MM.1S (cell line): ENCODE data around the gene CYP4V2.

Experiments
- DNase-seq: peaks from one replicate; pipeline ENCODE4 v3.0.0-alpha.2; 2015
- H2AFZ ChIP-seq: fragments of 300-600 bp; sonication (generic); 2 replicates; pipeline ENCODE4 v1.6.0; 2016; ENCODE audit warnings: antibody characterized with exemption, low read length
- H3F3A ChIP-seq: fragments of 300-600 bp; sonication (generic); 2 replicates; pipeline ENCODE4 v1.6.1; 2016; ENCODE audit warnings: mild to moderate bottlenecking, antibody characterized with exemption, low read length, moderate library complexity, mixed read lengths; ENCODE audit not compliant: insufficient read depth
- H3K27ac ChIP-seq: fragments of 300-600 bp; sonication (generic); 2 replicates; pipeline ENCODE4 v1.5.1; 2016; ENCODE audit warnings: mild to moderate bottlenecking, low read length
- H3K27me3 ChIP-seq: fragments of 300-600 bp; sonication (generic); replicated peaks from 2 replicates; pipeline ENCODE4 v1.6.0; 2016; ENCODE audit warnings: low read length; ENCODE audit not compliant: insufficient read depth
- H3K36me3 ChIP-seq: fragments of 300-600 bp; sonication (generic); replicated peaks from 2 replicates; pipeline ENCODE4 v1.6.1; 2016; ENCODE audit warnings: mild to moderate bottlenecking, low read length, mixed read lengths; ENCODE audit not compliant: insufficient read depth
- H3K4me1 ChIP-seq: fragments of 300-600 bp; sonication (generic); 2 replicates; pipeline ENCODE4 v1.6.1; 2016; ENCODE audit warnings: low read length, mixed read lengths
- H3K4me2 ChIP-seq: fragments of 300-600 bp; sonication (generic); 2 replicates; pipeline ENCODE4 v1.6.0; 2016; ENCODE audit warnings: low read depth, low read length
- H3K4me3 ChIP-seq: fragments of 300-600 bp; sonication (generic); 2 replicates; pipeline ENCODE4 v1.5.1; 2016; ENCODE audit warnings: low read length, mixed read lengths
- H3K79me2 ChIP-seq: fragments of 300-600 bp; sonication (generic); 2 replicates; pipeline ENCODE4 v1.6.1; 2016; ENCODE audit warnings: mixed run types, low read length, mixed read lengths
- H3K9ac ChIP-seq: fragments of 300-600 bp; sonication (generic); 2 replicates; pipeline ENCODE4 v1.6.1; 2016; ENCODE audit warnings: low read length, mixed read lengths
- H3K9me2 ChIP-seq: fragments of 300-600 bp; sonication (generic); replicated peaks from 2 replicates; pipeline ENCODE4 v1.6.1; 2016; ENCODE audit warnings: mild to moderate bottlenecking, low read length, mixed read lengths; ENCODE audit not compliant: insufficient read depth
- H3K9me3 ChIP-seq: fragments of 300-600 bp; sonication (generic); replicated peaks from 2 replicates; pipeline ENCODE4 v1.6.1; 2016; ENCODE audit warnings: mild to moderate bottlenecking, low read length, mixed read lengths; ENCODE audit not compliant: insufficient read depth
- H4K20me1 ChIP-seq: fragments of 300-600 bp; sonication (generic); 2 replicates; pipeline ENCODE4 v1.6.1; 2016; ENCODE audit warnings: mild to moderate bottlenecking, low read length, moderate library complexity, mixed read lengths; ENCODE audit not compliant: insufficient read depth
- EZH2 ChIP-seq: fragments of 300-600 bp; sonication (generic); optimal IDR thresholded peaks from 2 replicates; pipeline ENCODE3; 2017; ENCODE audit warnings: low read depth, mild to moderate bottlenecking, antibody characterized with exemption, low read length, mixed read lengths
- EZH2phosphoT487 ChIP-seq: fragments of 300-600 bp; sonication (generic); IDR thresholded peaks from 2 replicates; pipeline ENCODE4 v1.6.1; 2018; ENCODE audit warnings: antibody characterized with exemption, low read length
- TF ChIP-seq, protein P1 (sequence below): fragments of 300-600 bp; sonication (generic); IDR thresholded peaks from 2 replicates; pipeline ENCODE4 v1.5.1; 2016; ENCODE audit warnings: antibody characterized with exemption, low read length, mixed read lengths

CYP4V2 gene

DNA sequence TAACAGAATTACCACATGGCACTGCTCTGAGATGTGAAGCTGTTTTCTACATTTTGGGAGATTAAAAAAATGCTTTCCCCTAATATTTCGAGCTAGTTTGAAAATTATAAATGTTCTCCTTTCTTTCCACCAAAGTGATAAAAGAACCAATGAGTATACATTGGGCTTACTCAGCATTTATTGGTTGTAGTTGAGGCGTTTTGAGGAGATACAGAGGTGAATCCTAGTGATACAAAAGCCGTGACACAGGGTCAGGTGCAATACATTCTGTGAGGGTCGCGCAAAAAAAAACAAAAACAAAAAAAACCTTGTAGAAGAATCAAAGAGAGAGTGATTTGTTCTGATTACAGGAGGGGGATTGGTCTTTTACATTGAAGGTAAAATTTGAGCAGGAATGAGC lies 32.4 kb upstream of the CYP4V2 start:
- Histone ChIP-seq H3K27ac (no peak overlapping the region), H3K9me3 (no peaks in the 10 kb centered on the region), H3F3A (peaks cover 6% of the 10 kb centered on the region), H3K9ac (no peak overlapping the region), H3K4me2 (no peak overlapping the region), H3K4me3 (no peak overlapping the region), H2AFZ (no peak overlapping the region), H3K9me2 (no peaks in the 10 kb centered on the region), H3K36me3 (no peaks in the 10 kb centered on the region), H3K27me3 (no peaks in the 10 kb centered on the region), H4K20me1 (no peaks in the 10 kb centered on the region), H3K4me1 (peaks cover 13% of the 10 kb centered on the region), H3K79me2 (peaks cover 8% of the 10 kb centered on the region; the same call in 1 of the 2 replicates)
- no peak for TF ChIP-seq EZH2
- DNase-seq, result no peak

DNA sequence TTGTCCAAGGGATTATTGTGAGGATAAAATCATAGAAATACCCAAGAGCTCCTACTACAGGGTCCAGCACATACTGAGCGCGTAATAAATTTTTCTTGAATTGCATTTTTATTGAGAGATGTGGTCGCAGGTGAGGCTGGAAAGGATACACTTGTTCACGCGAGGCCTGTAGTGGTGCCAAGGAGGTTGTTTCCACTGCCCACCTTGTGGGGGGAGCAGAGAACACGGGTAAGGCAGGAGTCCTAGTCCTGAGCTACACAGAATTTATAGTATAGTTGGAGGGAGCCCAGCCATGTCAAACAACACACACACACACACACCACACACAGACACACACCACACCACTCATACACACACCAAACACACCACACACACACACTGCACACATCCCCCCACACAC lies 31.8 kb upstream of the CYP4V2 start:
- Histone ChIP-seq H3K4me2 (no peak overlapping the region), H3K4me3 (no peak overlapping the region), H3K27me3 (no peaks in the 10 kb centered on the region), H3K4me1 (peaks cover 13% of the 10 kb centered on the region), H3K36me3 (no peaks in the 10 kb centered on the region), H2AFZ (no peak overlapping the region), H3K27ac (no peak overlapping the region), H3K9ac (no peak overlapping the region), H3F3A (peaks cover 6% of the 10 kb centered on the region), H3K9me2 (no peaks in the 10 kb centered on the region), H4K20me1 (no peaks in the 10 kb centered on the region), H3K79me2 (peaks cover 8% of the 10 kb centered on the region; the same call in 1 of the 2 replicates), H3K9me3 (no peaks in the 10 kb centered on the region)
- TF ChIP-seq EZH2, result no peak
- TF ChIP-seq EZH2phosphoT487, result no peak
- TF ChIP-seq, protein P1, sequence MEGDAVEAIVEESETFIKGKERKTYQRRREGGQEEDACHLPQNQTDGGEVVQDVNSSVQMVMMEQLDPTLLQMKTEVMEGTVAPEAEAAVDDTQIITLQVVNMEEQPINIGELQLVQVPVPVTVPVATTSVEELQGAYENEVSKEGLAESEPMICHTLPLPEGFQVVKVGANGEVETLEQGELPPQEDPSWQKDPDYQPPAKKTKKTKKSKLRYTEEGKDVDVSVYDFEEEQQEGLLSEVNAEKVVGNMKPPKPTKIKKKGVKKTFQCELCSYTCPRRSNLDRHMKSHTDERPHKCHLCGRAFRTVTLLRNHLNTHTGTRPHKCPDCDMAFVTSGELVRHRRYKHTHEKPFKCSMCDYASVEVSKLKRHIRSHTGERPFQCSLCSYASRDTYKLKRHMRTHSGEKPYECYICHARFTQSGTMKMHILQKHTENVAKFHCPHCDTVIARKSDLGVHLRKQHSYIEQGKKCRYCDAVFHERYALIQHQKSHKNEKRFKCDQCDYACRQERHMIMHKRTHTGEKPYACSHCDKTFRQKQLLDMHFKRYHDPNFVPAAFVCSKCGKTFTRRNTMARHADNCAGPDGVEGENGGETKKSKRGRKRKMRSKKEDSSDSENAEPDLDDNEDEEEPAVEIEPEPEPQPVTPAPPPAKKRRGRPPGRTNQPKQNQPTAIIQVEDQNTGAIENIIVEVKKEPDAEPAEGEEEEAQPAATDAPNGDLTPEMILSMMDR, result no peak
- DNase-seq, result no peak

GRCh38 chr4:186161138-186161537 lies 30.2 kb upstream of the CYP4V2 start:
- Histone ChIP-seq H3F3A (peaks cover 6% of the 10 kb centered on the region), H2AFZ (peak overlapping the region; percentile 50; the same call in 1 of the 2 replicates), H3K27me3 (no peaks in the 10 kb centered on the region), H3K9me3 (no peaks in the 10 kb centered on the region), H3K9me2 (no peaks in the 10 kb centered on the region), H3K4me3 (peak overlapping the region; percentile 44; the same call in 1 of the 2 replicates), H3K79me2 (peaks cover 8% of the 10 kb centered on the region; the same call in 1 of the 2 replicates), H3K36me3 (no peaks in the 10 kb centered on the region), H3K27ac (peak overlapping the region; percentile 81), H4K20me1 (no peaks in the 10 kb centered on the region), H3K9ac (peak overlapping the region; percentile 63), H3K4me2 (peak overlapping the region; percentile 68), H3K4me1 (peaks cover 13% of the 10 kb centered on the region)
- peak; percentile 95 for DNase-seq
- TF ChIP-seq EZH2 (no peak), EZH2phosphoT487 (no peak)
- TF ChIP-seq, protein P1, result no peak

GRCh38 chr4:186166852-186167512 lies 24.4 kb upstream of the CYP4V2 start:
- Histone ChIP-seq H3K27ac (peak overlapping the region; percentile 29; the same call in 1 of the 2 replicates), H4K20me1 (no peaks in the 10 kb centered on the region), H3K27me3 (no peaks in the 10 kb centered on the region), H3K4me3 (no peak overlapping the region), H3K79me2 (peaks cover 5% of the 10 kb centered on the region; the same call in 1 of the 2 replicates), H3K4me2 (no peak overlapping the region), H3K9me2 (no peaks in the 10 kb centered on the region), H3K36me3 (no peaks in the 10 kb centered on the region), H3F3A (peaks cover 10% of the 10 kb centered on the region), H3K4me1 (peaks cover 17% of the 10 kb centered on the region), H3K9me3 (no peaks in the 10 kb centered on the region), H2AFZ (no peak overlapping the region), H3K9ac (no peak overlapping the region)
- peak; percentile 84 for DNase-seq
- TF ChIP-seq EZH2phosphoT487 (no peak), EZH2 (no peak)
- TF ChIP-seq, protein P1, result no peak
